Progenitor cell of endocrine pancreas (in vitro differentiated cells): ENCODE measurements around the gene DLEC1. TPM values are rescaled to one million over a fixed set of nuclear protein-coding genes. Genes with fewer than 3 reads are reported as not detected.

Experiments used
- DNase-seq: peaks from one replicate; pipeline ENCODE4 v3.0.0; 2021; ENCODE audit warnings: low spot score; ENCODE audit not compliant: unreplicated experiment
- H3K27ac Mint-ChIP-seq: 2 replicates; pipeline ENCODE4 v1.8.0; 2021; ENCODE audit warnings: mild to moderate bottlenecking, moderate library complexity, mixed read lengths
- H3K27me3 Mint-ChIP-seq: 2 replicates; pipeline ENCODE4 v1.8.0; 2021; ENCODE audit warnings: mixed read lengths
- H3K36me3 Mint-ChIP-seq: 2 replicates; pipeline ENCODE4 v1.8.0; 2022; ENCODE audit warnings: mixed read lengths; ENCODE audit not compliant: insufficient read depth
- H3K4me1 Mint-ChIP-seq: 2 replicates; pipeline ENCODE4 v1.8.0; 2021; ENCODE audit warnings: low read depth, mixed read lengths
- H3K4me3 Mint-ChIP-seq: 2 replicates; pipeline ENCODE4 v1.8.0; 2021; ENCODE audit warnings: low read depth, mild to moderate bottlenecking, moderate library complexity, mixed read lengths
- H3K9me3 Mint-ChIP-seq: 2 replicates; pipeline ENCODE4 v1.8.0; 2021; ENCODE audit warnings: low read depth, mixed read lengths
- CTCF ChIP-seq: fragments of 200-600 bp; sonication (generic); IDR thresholded peaks from one replicate; pipeline ENCODE4 v1.5.0; 2021; ENCODE audit warnings: antibody characterized with exemption, mild to moderate bottlenecking; ENCODE audit not compliant: unreplicated experiment
- total RNA-seq: library from RNA; stranded (reverse); gene quantifications from 2 replicates; pipeline ENCODE4 v1.2.1, GENCODE V29; 2021

The DLEC1 gene
- total RNA-seq, 1 donor from 2014 or later, result 1.3 TPM

GRCh38 chr3:38117163-38117716, 78.2 kb downstream of the DLEC1 start:
- H3K9me3 Mint-ChIP-seq, result no peaks in the 10 kb centered on the region
- H3K27ac Mint-ChIP-seq, result no peak overlapping the region
- peaks cover 8% of the 10 kb centered on the region for H3K36me3 Mint-ChIP-seq
- no peak for DNase-seq
- no peaks in the 10 kb centered on the region for H3K4me1 Mint-ChIP-seq
- H3K4me3 Mint-ChIP-seq, result no peak overlapping the region
- peaks cover 10% of the 10 kb centered on the region for H3K27me3 Mint-ChIP-seq
- no peak for TF ChIP-seq CTCF

GRCh38 chr3:38117748-38118420, 78.9 kb downstream of the DLEC1 start:
- Mint-ChIP-seq H3K27ac (no peak overlapping the region), H3K4me1 (no peaks in the 10 kb centered on the region), H3K9me3 (no peaks in the 10 kb centered on the region), H3K4me3 (no peak overlapping the region), H3K27me3 (peaks cover 10% of the 10 kb centered on the region), H3K36me3 (peaks cover 11% of the 10 kb centered on the region)
- peak; percentile 65 for TF ChIP-seq CTCF
- DNase-seq, result peak; percentile 45

- H3K27ac Mint-ChIP-seq, result peak overlapping the region; percentile 52
- H3K27me3 Mint-ChIP-seq, result peaks cover 10% of the 10 kb centered on the region
- no peaks in the 10 kb centered on the region for H3K4me1 Mint-ChIP-seq
- H3K9me3 Mint-ChIP-seq, result no peaks in the 10 kb centered on the region
- no peak for TF ChIP-seq CTCF
- H3K36me3 Mint-ChIP-seq, result peaks cover 14% of the 10 kb centered on the region
- no peak overlapping the region for H3K4me3 Mint-ChIP-seq
- no peak for DNase-seq
These were observed 79.6 kb downstream of the DLEC1 start for GRCh38 chr3:38118421-38119247.

- no peaks in the 10 kb centered on the region for H3K9me3 Mint-ChIP-seq
These were observed 80.2 kb downstream of the DLEC1 start for GRCh38 chr3:38119248-38119544.

More at GRCh38 chr3:38119248-38119544, 80.2 kb downstream of the DLEC1 start:
- TF ChIP-seq CTCF, result no peak
- no peaks in the 10 kb centered on the region for H3K4me1 Mint-ChIP-seq
- H3K36me3 Mint-ChIP-seq, result peaks cover 14% of the 10 kb centered on the region
- peaks cover 10% of the 10 kb centered on the region for H3K27me3 Mint-ChIP-seq
- H3K27ac Mint-ChIP-seq, result no peak overlapping the region
- no peak overlapping the region for H3K4me3 Mint-ChIP-seq
- DNase-seq, result no peak
